Gastrocnemius medialis (tissue), 4 donors: ENCODE results near the gene GNAZ.

ENCODE experiments used
- CTCF ChIP-seq, 5 experiments: fragments of 450-650 bp in 3 of 5; fragments of 200-600 bp in 2 of 5; sonication (generic) in 2 of 5; IDR thresholded peaks in 4 of 5; conservative IDR thresholded peaks in 1 of 5; 1 replicate in 4 of 5; 2 replicates in 1 of 5; pipeline ENCODE4 v1.5.1; 2016 to 2019; ENCODE audit warnings: antibody characterized with exemption in 5 of 5, mild to moderate bottlenecking in 3 of 5, moderate library complexity in 3 of 5
- POLR2A ChIP-seq, 2 donors: fragments of 450-650 bp; IDR thresholded peaks; one replicate each; pipeline ENCODE4 v1.6.1; 2017; ENCODE audit warnings: antibody characterized with exemption in 2 of 2, mild to moderate bottlenecking in 2 of 2, moderate library complexity in 2 of 2

- TF ChIP-seq CTCF (IDR thresholded peaks at IDR 0.05 in 4 of 5, conservative IDR thresholded peaks at IDR 0.05 in 1 of 5) (no peak), POLR2A (IDR thresholded peaks at IDR 0.05) (no peak)
Observed at GRCh38 chr22:23090457-23090835, 20.1 kb downstream of the GNAZ start.
